OCI-LY7 (cell line): ENCODE measurements around the gene EGFL8.

ENCODE experiments used
- EZH2phosphoT487 ChIP-seq: fragments of 200-600 bp; sonication (generic); IDR thresholded peaks from 2 replicates; pipeline ENCODE4 v1.6.1; 2018; ENCODE audit warnings: low read depth, borderline replicate concordance, mild to moderate bottlenecking, mixed run types, antibody characterized with exemption, low read length, moderate library complexity, mixed read lengths
- TF ChIP-seq, protein P1 (sequence below): fragments of 200-600 bp; sonication (generic); conservative IDR thresholded peaks from 2 replicates; pipeline ENCODE4 v1.5.1; 2014; ENCODE audit warnings: mild to moderate bottlenecking, antibody characterized with exemption, low read length, moderate library complexity, mixed read lengths

- TF ChIP-seq, protein P1, sequence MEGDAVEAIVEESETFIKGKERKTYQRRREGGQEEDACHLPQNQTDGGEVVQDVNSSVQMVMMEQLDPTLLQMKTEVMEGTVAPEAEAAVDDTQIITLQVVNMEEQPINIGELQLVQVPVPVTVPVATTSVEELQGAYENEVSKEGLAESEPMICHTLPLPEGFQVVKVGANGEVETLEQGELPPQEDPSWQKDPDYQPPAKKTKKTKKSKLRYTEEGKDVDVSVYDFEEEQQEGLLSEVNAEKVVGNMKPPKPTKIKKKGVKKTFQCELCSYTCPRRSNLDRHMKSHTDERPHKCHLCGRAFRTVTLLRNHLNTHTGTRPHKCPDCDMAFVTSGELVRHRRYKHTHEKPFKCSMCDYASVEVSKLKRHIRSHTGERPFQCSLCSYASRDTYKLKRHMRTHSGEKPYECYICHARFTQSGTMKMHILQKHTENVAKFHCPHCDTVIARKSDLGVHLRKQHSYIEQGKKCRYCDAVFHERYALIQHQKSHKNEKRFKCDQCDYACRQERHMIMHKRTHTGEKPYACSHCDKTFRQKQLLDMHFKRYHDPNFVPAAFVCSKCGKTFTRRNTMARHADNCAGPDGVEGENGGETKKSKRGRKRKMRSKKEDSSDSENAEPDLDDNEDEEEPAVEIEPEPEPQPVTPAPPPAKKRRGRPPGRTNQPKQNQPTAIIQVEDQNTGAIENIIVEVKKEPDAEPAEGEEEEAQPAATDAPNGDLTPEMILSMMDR = no peak
- TF ChIP-seq EZH2phosphoT487 = no peak
Measured at GRCh38 chr6:32216998-32217397, 52.6 kb downstream of the EGFL8 start.
